ENCODE measurements around the gene RASGRP1.

Gene RASGRP1

DNA sequence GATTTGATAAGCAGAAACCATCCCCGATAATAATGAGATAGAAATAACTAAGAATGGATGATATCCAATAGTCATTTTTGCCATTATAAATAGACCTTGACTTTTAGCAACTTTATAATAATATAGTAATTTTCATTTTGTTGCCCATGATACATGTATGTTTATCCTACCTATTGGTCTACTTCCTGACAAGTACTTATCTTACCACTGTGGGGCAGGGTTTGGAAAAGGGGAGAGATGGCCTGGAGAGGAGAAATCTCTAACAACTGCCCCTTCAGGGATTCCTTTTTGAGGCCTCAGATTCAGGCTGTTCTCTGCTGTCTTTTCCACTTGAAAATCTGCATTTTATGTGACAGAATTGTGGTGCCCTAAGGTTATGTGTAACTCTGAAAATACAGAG, 68.5 kb downstream of the RASGRP1 start:
- H3K9me3 Mint-ChIP-seq: no peaks in the 10 kb centered on the region
- TF ChIP-seq, protein P1, sequence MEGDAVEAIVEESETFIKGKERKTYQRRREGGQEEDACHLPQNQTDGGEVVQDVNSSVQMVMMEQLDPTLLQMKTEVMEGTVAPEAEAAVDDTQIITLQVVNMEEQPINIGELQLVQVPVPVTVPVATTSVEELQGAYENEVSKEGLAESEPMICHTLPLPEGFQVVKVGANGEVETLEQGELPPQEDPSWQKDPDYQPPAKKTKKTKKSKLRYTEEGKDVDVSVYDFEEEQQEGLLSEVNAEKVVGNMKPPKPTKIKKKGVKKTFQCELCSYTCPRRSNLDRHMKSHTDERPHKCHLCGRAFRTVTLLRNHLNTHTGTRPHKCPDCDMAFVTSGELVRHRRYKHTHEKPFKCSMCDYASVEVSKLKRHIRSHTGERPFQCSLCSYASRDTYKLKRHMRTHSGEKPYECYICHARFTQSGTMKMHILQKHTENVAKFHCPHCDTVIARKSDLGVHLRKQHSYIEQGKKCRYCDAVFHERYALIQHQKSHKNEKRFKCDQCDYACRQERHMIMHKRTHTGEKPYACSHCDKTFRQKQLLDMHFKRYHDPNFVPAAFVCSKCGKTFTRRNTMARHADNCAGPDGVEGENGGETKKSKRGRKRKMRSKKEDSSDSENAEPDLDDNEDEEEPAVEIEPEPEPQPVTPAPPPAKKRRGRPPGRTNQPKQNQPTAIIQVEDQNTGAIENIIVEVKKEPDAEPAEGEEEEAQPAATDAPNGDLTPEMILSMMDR (IDR thresholded peaks at IDR 0.05): no peak
- H3K4me1 Mint-ChIP-seq: peaks cover 9% of the 10 kb centered on the region
- H3K4me3 Mint-ChIP-seq: no peak overlapping the region
- no peak for DNase-seq
- H3K36me3 Mint-ChIP-seq (ENCODE audit: low read depth): peaks cover 7% of the 10 kb centered on the region
- H3K27ac Mint-ChIP-seq: no peak overlapping the region
- H3K27me3 Mint-ChIP-seq (ENCODE audit: low read depth, poor library complexity): peaks cover 3% of the 10 kb centered on the region

GRCh38 chr15:38490242-38490922, 74.2 kb downstream of the RASGRP1 start:
- TF ChIP-seq, protein P1 (IDR thresholded peaks at IDR 0.05): no peak

DNA sequence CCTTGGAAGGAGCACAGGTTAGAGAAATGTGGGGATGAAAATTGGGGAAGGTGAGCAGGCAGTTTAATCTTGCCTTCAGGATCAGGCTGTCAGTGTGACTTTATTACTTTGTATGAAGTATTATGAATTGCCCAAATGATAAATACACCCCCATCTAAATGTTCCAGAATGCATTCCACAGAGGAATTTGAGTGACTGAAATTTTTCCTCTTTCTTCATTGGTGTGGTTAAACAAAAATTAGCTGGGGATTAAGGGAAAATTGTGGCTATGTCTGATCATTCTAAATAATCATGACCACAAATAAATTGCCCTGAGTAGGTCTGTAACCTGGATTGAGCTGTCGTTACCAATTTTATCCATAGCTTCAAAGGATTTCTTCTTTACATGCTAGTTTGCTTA, 77.2 kb downstream of the RASGRP1 start:
- TF ChIP-seq, protein P1 (IDR thresholded peaks at IDR 0.05): no peak
- no peak for DNase-seq
- Mint-ChIP-seq H3K27me3 (ENCODE audit: low read depth, poor library complexity) (no peaks in the 10 kb centered on the region), H3K4me1 (no peaks in the 10 kb centered on the region), H3K27ac (no peak overlapping the region), H3K36me3 (ENCODE audit: low read depth) (peaks cover 14% of the 10 kb centered on the region), H3K4me3 (no peak overlapping the region), H3K9me3 (no peaks in the 10 kb centered on the region)

More at GRCh38 chr15:38490242-38490922, 74.2 kb downstream of the RASGRP1 start:
- H3K9me3 Mint-ChIP-seq: no peaks in the 10 kb centered on the region
- H3K27ac Mint-ChIP-seq: no peak overlapping the region
- H3K4me1 Mint-ChIP-seq: peaks cover 9% of the 10 kb centered on the region
- peaks cover 12% of the 10 kb centered on the region for H3K36me3 Mint-ChIP-seq (ENCODE audit: low read depth)
- no peak for DNase-seq
- no peaks in the 10 kb centered on the region for H3K27me3 Mint-ChIP-seq (ENCODE audit: low read depth, poor library complexity)
- H3K4me3 Mint-ChIP-seq: no peak overlapping the region

DNA sequence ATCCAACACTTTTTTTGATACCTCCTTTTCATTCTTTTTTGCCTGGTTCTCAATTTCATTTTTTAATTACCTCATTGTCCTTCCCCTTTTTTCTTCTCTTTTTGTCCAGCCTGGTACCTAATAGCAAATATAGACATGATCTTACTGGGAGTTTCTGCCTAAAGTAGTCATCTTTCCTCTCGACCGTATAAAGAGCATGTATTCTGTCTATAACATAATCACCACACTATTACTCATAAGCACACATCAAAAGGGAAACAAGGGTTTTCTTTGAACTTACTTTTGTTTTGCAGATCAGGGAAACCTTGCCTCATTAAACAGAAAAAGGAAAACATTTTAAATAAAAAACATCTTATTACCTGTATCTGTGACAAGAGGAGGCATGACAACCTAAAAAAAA, 77.7 kb downstream of the RASGRP1 start:
- H3K9me3 Mint-ChIP-seq: no peaks in the 10 kb centered on the region
- DNase-seq: no peak
- H3K4me3 Mint-ChIP-seq: no peak overlapping the region
- H3K27ac Mint-ChIP-seq: peak overlapping the region; percentile 10
- H3K27me3 Mint-ChIP-seq (ENCODE audit: low read depth, poor library complexity): no peaks in the 10 kb centered on the region
- H3K4me1 Mint-ChIP-seq: no peaks in the 10 kb centered on the region
- H3K36me3 Mint-ChIP-seq (ENCODE audit: low read depth): peaks cover 16% of the 10 kb centered on the region
- TF ChIP-seq, protein P1 (IDR thresholded peaks at IDR 0.05): no peak

DNA sequence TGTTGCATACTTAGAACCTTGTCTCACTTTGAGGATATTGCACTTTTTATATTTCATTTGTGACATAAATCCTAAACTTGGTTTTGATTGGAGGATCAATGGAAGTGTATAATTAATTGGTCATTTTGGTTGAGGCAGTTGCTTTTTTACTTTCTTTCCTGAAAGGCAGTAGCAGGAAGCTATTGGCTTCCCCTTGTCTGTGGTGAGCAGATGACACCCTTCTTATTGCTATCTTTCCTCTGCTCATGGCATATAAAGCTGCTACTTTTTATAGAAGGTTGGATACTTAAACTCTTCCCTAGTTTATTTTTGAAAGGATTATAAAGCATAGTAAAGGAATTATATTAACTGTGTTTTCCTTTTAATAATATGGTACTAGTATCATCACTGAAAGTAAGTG, 82.0 kb downstream of the RASGRP1 start:
- Mint-ChIP-seq H3K9me3 (no peaks in the 10 kb centered on the region), H3K27ac (no peak overlapping the region), H3K36me3 (ENCODE audit: low read depth) (peaks cover 26% of the 10 kb centered on the region), H3K4me1 (no peaks in the 10 kb centered on the region), H3K27me3 (ENCODE audit: low read depth, poor library complexity) (no peaks in the 10 kb centered on the region), H3K4me3 (no peak overlapping the region)
- TF ChIP-seq, protein P1 (IDR thresholded peaks at IDR 0.05): no peak
- no peak for DNase-seq

GRCh38 chr15:38481761-38482160, 82.9 kb downstream of the RASGRP1 start:
- Mint-ChIP-seq H3K27me3 (ENCODE audit: low read depth, poor library complexity) (no peaks in the 10 kb centered on the region), H3K27ac (no peak overlapping the region), H3K4me3 (no peak overlapping the region), H3K9me3 (no peaks in the 10 kb centered on the region), H3K36me3 (ENCODE audit: low read depth) (peaks cover 30% of the 10 kb centered on the region), H3K4me1 (no peaks in the 10 kb centered on the region)
- TF ChIP-seq, protein P1 (IDR thresholded peaks at IDR 0.05): no peak
- DNase-seq: no peak
